Panc1 (cell line): ENCODE measurements around the gene HYLS1. TPM values are rescaled to one million over a fixed set of nuclear protein-coding genes. Genes with fewer than 3 reads are reported as not detected.

Source experiments
- ATAC-seq: fragments of 200-7000 bp; cut with Tn5 transposase; 2 replicates; pipeline ENCODE4 v1.9.1; 2020; ENCODE audit warnings: mild to moderate bottlenecking, moderate library complexity
- BruUV-seq: library from RNA; stranded (reverse); fragments of 400-500 nt; replicated peaks from 2 replicates; lab custom pipeline; 2021; lab: Mats Ljungman, UMichigan
- CTCF ChIA-PET: fragments of 300-600 bp; sonication (Branson Sonifier 250); formaldehyde crosslinking; loops from one replicate; lab custom pipeline; 2022; ENCODE audit warnings: antibody characterized with exemption; lab: Charles Lee
- POLR2A ChIA-PET: fragments of 300-600 bp; sonication (Branson Sonifier 250); formaldehyde crosslinking; loops from one replicate; lab custom pipeline; 2022; ENCODE audit warnings: antibody characterized with exemption; lab: Charles Lee
- DNase-seq: peaks from one replicate; pipeline ENCODE4 v3.0.0-alpha.2; 2010; ENCODE audit warnings: low read depth, low spot score
- H3K27ac ChIP-seq: 2 replicates; pipeline ENCODE4 v1.5.1; 2011; ENCODE audit warnings: mild to moderate bottlenecking, low read length, inconsistent platforms
- H3K27me3 ChIP-seq: fragments of 200-500 bp; sonication (Bioruptor generic); 2 replicates; pipeline ENCODE4 v1.6.0; 2014; ENCODE audit warnings: low read length, inconsistent platforms; ENCODE audit not compliant: control insufficient read depth, insufficient read depth
- H3K36me3 ChIP-seq: fragments of 200-500 bp; sonication (Bioruptor generic); 2 replicates; pipeline ENCODE4 v1.5.1; 2014; ENCODE audit warnings: inconsistent platforms, mild to moderate bottlenecking, low read length, moderate library complexity; ENCODE audit not compliant: control insufficient read depth, insufficient read depth
- H3K4me1 ChIP-seq: 2 replicates; pipeline ENCODE4 v1.5.1; 2011; ENCODE audit warnings: inconsistent platforms, mild to moderate bottlenecking, low read length, moderate library complexity; ENCODE audit not compliant: control insufficient read depth, insufficient read depth
- H3K4me3 ChIP-seq, 2 experiments: 2 replicates each; pipeline ENCODE4 v1.5.1; 2011 to 2012; ENCODE audit warnings: low read depth in 2 of 2, low read length in 2 of 2, mild to moderate bottlenecking in 2 of 2, inconsistent platforms in 1 of 2, moderate library complexity in 1 of 2
- H3K9me3 ChIP-seq: fragments of 200-500 bp; sonication (Bioruptor generic); 2 replicates; pipeline ENCODE4 v1.5.1; 2014; ENCODE audit warnings: low read depth, mild to moderate bottlenecking, inconsistent platforms, low read length, moderate library complexity; ENCODE audit not compliant: control insufficient read depth, insufficient read depth
- CTCF ChIP-seq: fragments of 450-650 bp; IDR thresholded peaks from 2 replicates; pipeline ENCODE4 v1.5.1; 2017; ENCODE audit warnings: mild to moderate bottlenecking
- POLR2AphosphoS5 ChIP-seq: IDR thresholded peaks from 2 replicates; pipeline ENCODE4 v1.6.1; 2012; ENCODE audit warnings: mild to moderate bottlenecking, low read depth, low read length, moderate library complexity
- SIN3A ChIP-seq: IDR thresholded peaks from 2 replicates; pipeline ENCODE4 v1.6.1; 2012; ENCODE audit warnings: low read depth, mild to moderate bottlenecking, low read length, moderate library complexity, borderline replicate concordance; ENCODE audit not compliant: insufficient read depth
- TCF7L2 ChIP-seq: IDR thresholded peaks from 2 replicates; pipeline ENCODE4 v1.6.1; 2011; ENCODE audit warnings: mild to moderate bottlenecking, low read depth, low read length, inconsistent platforms
- in situ Hi-C: cut with HindIII; loops from 2 replicates; pipeline ENCODE4 v1.10.0; 2016; ENCODE audit warnings: low sequenced_read_pairs, low pct_unique_long_range_greater_than_20kb
- intact Hi-C: fragments of 100-400 bp; cut with micrococcal nuclease; formaldehyde crosslinking; loops from one replicate; pipeline ENCODE4 v1.10.0; 2022; ENCODE audit not compliant: unreplicated experiment
- total RNA-seq: library from RNA; stranded (reverse); gene quantifications from one replicate; pipeline ENCODE4 v1.2.1, GENCODE V29; 2021; ENCODE audit not compliant: unreplicated experiment
- TF ChIP-seq, protein P1 (sequence below), 2 experiments: IDR thresholded peaks; 2 replicates each; pipeline ENCODE4 v1.6.1; 2011 to 2012; ENCODE audit warnings: low read depth in 2 of 2, control low read depth in 1 of 2, low read length in 1 of 2, mild to moderate bottlenecking in 1 of 2, moderate library complexity in 1 of 2; ENCODE audit not compliant: insufficient read depth in 1 of 2

Gene HYLS1
- total RNA-seq, 1 experiment from 2014 or later: 32.2 TPM

- Histone ChIP-seq H3K4me3 (peak overlapping the region; percentile 66 to 91), H3K27me3 (no peaks in the 10 kb centered on the region), H3K9me3 (no peaks in the 10 kb centered on the region), H3K27ac (peak overlapping the region; percentile 96), H3K36me3 (peaks cover 40% of the 10 kb centered on the region), H3K4me1 (peaks cover 42% of the 10 kb centered on the region)
- TSS peak; percentile 47 for BruUV-seq
- TF ChIP-seq, protein P1, sequence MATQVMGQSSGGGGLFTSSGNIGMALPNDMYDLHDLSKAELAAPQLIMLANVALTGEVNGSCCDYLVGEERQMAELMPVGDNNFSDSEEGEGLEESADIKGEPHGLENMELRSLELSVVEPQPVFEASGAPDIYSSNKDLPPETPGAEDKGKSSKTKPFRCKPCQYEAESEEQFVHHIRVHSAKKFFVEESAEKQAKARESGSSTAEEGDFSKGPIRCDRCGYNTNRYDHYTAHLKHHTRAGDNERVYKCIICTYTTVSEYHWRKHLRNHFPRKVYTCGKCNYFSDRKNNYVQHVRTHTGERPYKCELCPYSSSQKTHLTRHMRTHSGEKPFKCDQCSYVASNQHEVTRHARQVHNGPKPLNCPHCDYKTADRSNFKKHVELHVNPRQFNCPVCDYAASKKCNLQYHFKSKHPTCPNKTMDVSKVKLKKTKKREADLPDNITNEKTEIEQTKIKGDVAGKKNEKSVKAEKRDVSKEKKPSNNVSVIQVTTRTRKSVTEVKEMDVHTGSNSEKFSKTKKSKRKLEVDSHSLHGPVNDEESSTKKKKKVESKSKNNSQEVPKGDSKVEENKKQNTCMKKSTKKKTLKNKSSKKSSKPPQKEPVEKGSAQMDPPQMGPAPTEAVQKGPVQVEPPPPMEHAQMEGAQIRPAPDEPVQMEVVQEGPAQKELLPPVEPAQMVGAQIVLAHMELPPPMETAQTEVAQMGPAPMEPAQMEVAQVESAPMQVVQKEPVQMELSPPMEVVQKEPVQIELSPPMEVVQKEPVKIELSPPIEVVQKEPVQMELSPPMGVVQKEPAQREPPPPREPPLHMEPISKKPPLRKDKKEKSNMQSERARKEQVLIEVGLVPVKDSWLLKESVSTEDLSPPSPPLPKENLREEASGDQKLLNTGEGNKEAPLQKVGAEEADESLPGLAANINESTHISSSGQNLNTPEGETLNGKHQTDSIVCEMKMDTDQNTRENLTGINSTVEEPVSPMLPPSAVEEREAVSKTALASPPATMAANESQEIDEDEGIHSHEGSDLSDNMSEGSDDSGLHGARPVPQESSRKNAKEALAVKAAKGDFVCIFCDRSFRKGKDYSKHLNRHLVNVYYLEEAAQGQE (IDR thresholded peaks at IDR 0.05; ENCODE audit: insufficient read depth in 1 of 2, low read depth in 2 of 2, low read length in 1 of 2): no peak
- TF ChIP-seq CTCF: no peak
- no peak for TF ChIP-seq TCF7L2
- TF ChIP-seq SIN3A: no peak
- TF ChIP-seq POLR2AphosphoS5: no peak
- DNase-seq (no peak), ATAC-seq (no peak)
- in situ Hi-C loops (no loop called here), intact Hi-C loops (no loop called here)
- POLR2A ChIA-PET: interaction anchor here (0.6 kb wide), 1 partner anchor 55 kb away, joined by 7 read pairs; the partner anchor contains the start of gene VSIG10L2
- CTCF ChIA-PET: no interaction called here
These were observed 3.1 kb downstream of the HYLS1 start for GRCh38 chr11:125890447-125891100.

- Histone ChIP-seq H3K27me3 (no peaks in the 10 kb centered on the region), H3K27ac (no peak overlapping the region), H3K4me1 (peaks cover 50% of the 10 kb centered on the region), H3K9me3 (no peaks in the 10 kb centered on the region), H3K4me3 (no peak overlapping the region), H3K36me3 (peaks cover 47% of the 10 kb centered on the region)
- intact Hi-C loops (no loop called here), in situ Hi-C loops (no loop called here)
- BruUV-seq: no TSS peak
- DNase-seq: peak; percentile 67
- POLR2A ChIA-PET: no interaction called here
- TF ChIP-seq POLR2AphosphoS5 (no peak), SIN3A (no peak), CTCF (no peak), TCF7L2 (no peak)
- TF ChIP-seq, protein P1 (IDR thresholded peaks at IDR 0.05; ENCODE audit: insufficient read depth in 1 of 2, low read depth in 2 of 2, low read length in 1 of 2): no peak
- ATAC-seq: no peak
- CTCF ChIA-PET: interaction anchor here (0.7 kb wide), 1 partner anchor 51 kb away, joined by 3 read pairs; no protein-coding TSS in a partner anchor
These were observed 4.6 kb downstream of the HYLS1 start for GRCh38 chr11:125892071-125892470.
